Astrocyte (in vitro differentiated cells and primary cell): ENCODE results near the gene ASGR2.

ENCODE experiments used
- CTCF ChIP-seq: IDR thresholded peaks from 2 replicates; pipeline ENCODE4 v1.5.1; 2011; ENCODE audit warnings: low read depth, mild to moderate bottlenecking, inconsistent platforms, low read length, moderate library complexity; ENCODE audit not compliant: insufficient read depth
- EZH2 ChIP-seq: IDR thresholded peaks from 2 replicates; pipeline ENCODE4 v1.6.1; 2012; ENCODE audit warnings: mild to moderate bottlenecking, low read length, inconsistent platforms; ENCODE audit not compliant: insufficient read depth

DNA sequence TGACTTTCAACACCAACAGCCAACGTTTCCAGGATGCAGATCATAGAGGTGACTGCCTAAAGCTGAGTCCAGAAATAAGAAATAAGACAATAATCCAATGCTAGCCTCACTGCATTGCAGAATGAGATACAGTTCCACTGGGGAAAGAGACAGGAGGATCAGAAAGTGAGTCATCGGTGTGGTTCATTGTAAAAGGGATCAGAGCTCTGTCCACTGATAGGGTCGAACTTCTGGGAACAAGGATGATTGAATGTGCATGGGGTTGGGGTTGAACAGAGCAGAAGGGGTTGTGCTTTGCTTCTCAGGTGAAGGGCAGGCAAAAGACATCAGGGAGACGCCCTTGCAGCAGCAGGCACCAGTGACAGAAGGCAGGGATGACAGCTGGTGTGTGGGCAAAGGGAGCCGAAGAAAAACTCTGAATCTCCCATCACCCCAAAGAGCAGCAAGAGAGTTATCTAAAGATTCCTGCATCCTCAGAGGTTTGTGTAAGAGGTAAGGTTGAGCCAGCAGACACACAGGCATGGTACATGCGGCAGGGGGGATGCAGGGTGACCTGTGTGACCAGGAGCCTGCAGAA is 51.0 kb downstream of the ASGR2 start:
- TF ChIP-seq EZH2 (no peak), CTCF (no peak)
